GM06990 (cell line): ENCODE data around the gene ABR.

Experiments used
- DNase-seq: peaks from one replicate; pipeline ENCODE4 v3.0.0-alpha.2; 2011; ENCODE audit not compliant: insufficient read length; ENCODE audit errors: extremely low read depth
- H3K27me3 ChIP-seq: replicated peaks from 2 replicates; pipeline ENCODE4 v1.6.0; 2011; ENCODE audit warnings: low read length; ENCODE audit not compliant: control insufficient read depth, insufficient read depth
- H3K36me3 ChIP-seq: 2 replicates; pipeline ENCODE4 v1.5.1; 2011; ENCODE audit warnings: low read length; ENCODE audit not compliant: control insufficient read depth, insufficient read depth
- H3K4me3 ChIP-seq: replicated peaks from 2 replicates; pipeline ENCODE4 v1.5.1; 2011; ENCODE audit warnings: low read depth, mild to moderate bottlenecking, control low read depth, low read length
- TF ChIP-seq, protein P1 (sequence below): IDR thresholded peaks from 2 replicates; pipeline ENCODE4 v1.5.1; 2011; ENCODE audit warnings: low read length, control low read depth, mild to moderate bottlenecking, inconsistent platforms; ENCODE audit not compliant: insufficient read depth, poor library complexity, severe bottlenecking

The ABR gene

GRCh38 chr17:1226308-1226707, 46.5 kb upstream of the ABR start:
- TF ChIP-seq, protein P1, sequence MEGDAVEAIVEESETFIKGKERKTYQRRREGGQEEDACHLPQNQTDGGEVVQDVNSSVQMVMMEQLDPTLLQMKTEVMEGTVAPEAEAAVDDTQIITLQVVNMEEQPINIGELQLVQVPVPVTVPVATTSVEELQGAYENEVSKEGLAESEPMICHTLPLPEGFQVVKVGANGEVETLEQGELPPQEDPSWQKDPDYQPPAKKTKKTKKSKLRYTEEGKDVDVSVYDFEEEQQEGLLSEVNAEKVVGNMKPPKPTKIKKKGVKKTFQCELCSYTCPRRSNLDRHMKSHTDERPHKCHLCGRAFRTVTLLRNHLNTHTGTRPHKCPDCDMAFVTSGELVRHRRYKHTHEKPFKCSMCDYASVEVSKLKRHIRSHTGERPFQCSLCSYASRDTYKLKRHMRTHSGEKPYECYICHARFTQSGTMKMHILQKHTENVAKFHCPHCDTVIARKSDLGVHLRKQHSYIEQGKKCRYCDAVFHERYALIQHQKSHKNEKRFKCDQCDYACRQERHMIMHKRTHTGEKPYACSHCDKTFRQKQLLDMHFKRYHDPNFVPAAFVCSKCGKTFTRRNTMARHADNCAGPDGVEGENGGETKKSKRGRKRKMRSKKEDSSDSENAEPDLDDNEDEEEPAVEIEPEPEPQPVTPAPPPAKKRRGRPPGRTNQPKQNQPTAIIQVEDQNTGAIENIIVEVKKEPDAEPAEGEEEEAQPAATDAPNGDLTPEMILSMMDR, result no peak
- Histone ChIP-seq H3K36me3 (peaks cover 6% of the 10 kb centered on the region), H3K4me3 (no peak overlapping the region), H3K27me3 (no peaks in the 10 kb centered on the region; the same call in 1 of the 2 replicates)
- no peak for DNase-seq

DNA sequence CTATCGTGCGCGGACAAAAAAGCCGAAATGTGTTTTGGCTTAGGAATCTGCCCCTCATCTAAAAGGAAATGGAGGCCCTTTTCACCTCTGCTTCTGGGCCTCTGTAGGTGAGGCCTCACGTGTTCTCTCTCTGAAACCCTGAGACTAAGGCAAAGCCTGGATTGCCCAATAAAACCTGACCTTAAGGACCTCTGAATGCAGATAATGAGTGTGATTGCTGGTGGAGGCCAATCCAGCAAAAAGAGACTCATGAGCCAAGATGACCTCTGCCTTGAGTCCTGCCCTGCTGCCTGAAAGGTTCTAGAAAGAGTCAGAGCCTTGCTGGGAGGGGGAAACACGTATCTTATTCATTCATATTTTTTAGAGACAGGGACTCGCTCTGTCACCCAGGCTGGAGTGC, 44.5 kb upstream of the ABR start:
- Histone ChIP-seq H3K36me3 (peaks cover 6% of the 10 kb centered on the region), H3K4me3 (no peak overlapping the region), H3K27me3 (no peaks in the 10 kb centered on the region)

GRCh38 chr17:1223662-1224061, 43.9 kb upstream of the ABR start:
- DNase-seq, result no peak
- H3K27me3 ChIP-seq, result no peaks in the 10 kb centered on the region
- TF ChIP-seq, protein P1, result no peak
- no peak overlapping the region for H3K4me3 ChIP-seq
- H3K36me3 ChIP-seq, result peaks cover 6% of the 10 kb centered on the region

More for the DNA sequence above, 44.5 kb upstream of the ABR start:
- TF ChIP-seq, protein P1, result no peak
- DNase-seq, result no peak

- TF ChIP-seq, protein P1, result no peak
- H3K36me3 ChIP-seq, result peaks cover 6% of the 10 kb centered on the region
- H3K4me3 ChIP-seq, result no peak overlapping the region
- no peaks in the 10 kb centered on the region for H3K27me3 ChIP-seq
- no peak for DNase-seq
Observed at GRCh38 chr17:1222321-1222720, 42.5 kb upstream of the ABR start.

- Histone ChIP-seq H3K27me3 (no peaks in the 10 kb centered on the region), H3K4me3 (no peak overlapping the region), H3K36me3 (peaks cover 2% of the 10 kb centered on the region)
- TF ChIP-seq, protein P1, result no peak
- DNase-seq, result no peak
Observed at GRCh38 chr17:1221209-1221608, 41.4 kb upstream of the ABR start.

- no peaks in the 10 kb centered on the region for H3K27me3 ChIP-seq
- TF ChIP-seq, protein P1, result no peak
- no peaks in the 10 kb centered on the region; the same call in none of the 2 replicates for H3K36me3 ChIP-seq
- H3K4me3 ChIP-seq, result no peak overlapping the region
- DNase-seq, result no peak
Observed at GRCh38 chr17:1220346-1220745, 40.6 kb upstream of the ABR start.
